HCT116 (cell line): ENCODE data around the gene CDC6. TPM values are rescaled to one million over a fixed set of nuclear protein-coding genes. Genes with fewer than 3 reads are reported as not detected.

Experiments used
- ATAC-seq: fragments of 200-7000 bp; cut with Tn5 transposase; 2 replicates; pipeline ENCODE4 v1.9.1; 2020; ENCODE audit warnings: mild to moderate bottlenecking, moderate library complexity
- BruUV-seq: library from RNA; stranded (reverse); fragments of 400-500 nt; replicated peaks from 2 replicates; lab custom pipeline; 2021; lab: Mats Ljungman, UMichigan
- CTCF ChIA-PET: fragments of 300-600 bp; sonication (Branson Sonifier 250); formaldehyde crosslinking; loops from one replicate; lab custom pipeline; 2021; ENCODE audit warnings: antibody characterized with exemption; lab: Charles Lee
- POLR2A ChIA-PET: fragments of 300-600, 350-600 bp; sonication (Branson Sonifier 250); formaldehyde crosslinking; loops from one replicate; lab custom pipeline; 2021; ENCODE audit warnings: antibody characterized with exemption; lab: Charles Lee
- RAD21 ChIA-PET, 2 experiments: fragments of 300-600 bp; sonication (Branson Sonifier 250); formaldehyde crosslinking; loops; one replicate each; lab custom pipeline; 2023; ENCODE audit warnings: low total read pairs in 2 of 2; ENCODE audit not compliant: uncharacterized antibody in 2 of 2, unreplicated experiment in 2 of 2, low non-redundant PET in 1 of 2; lab: Charles Lee
- DNase-seq: peaks from one replicate; pipeline ENCODE4 v3.0.0-alpha.2; 2010; ENCODE audit warnings: low read depth, low spot score
- H2AFZ ChIP-seq: fragments of 200-600 bp; shearing (Covaris generic), sonication (generic); 2 replicates; pipeline ENCODE4 v1.6.1; 2017; ENCODE audit warnings: low read depth, mixed run types, mixed read lengths, antibody characterized with exemption, low read length; ENCODE audit not compliant: poor library complexity, severe bottlenecking
- H3K27ac ChIP-seq: 2 replicates; pipeline ENCODE4 v1.5.1; 2012; ENCODE audit warnings: low read depth, low read length
- H3K27me3 ChIP-seq: fragments of 200-600 bp; sonication (generic); 2 replicates; pipeline ENCODE4 v1.6.1; 2016; ENCODE audit warnings: mixed run types, low read length, mixed read lengths; ENCODE audit not compliant: insufficient read depth
- H3K36me3 ChIP-seq, 2 experiments: fragments of 200-500 bp in 1 of 2; fragments of 200-600 bp in 1 of 2; sonication (Bioruptor generic) in 1 of 2; sonication (generic) in 1 of 2; 2 replicates each; pipeline versions ENCODE4 v1.5.1 to v1.6.1; 2014 to 2016; ENCODE audit warnings: low read length in 2 of 2, inconsistent platforms in 1 of 2, mixed read lengths in 1 of 2, mixed run types in 1 of 2; ENCODE audit not compliant: insufficient read depth in 2 of 2, control insufficient read depth in 1 of 2
- H3K4me1 ChIP-seq, 2 experiments: fragments of 200-600 bp in 1 of 2; sonication (generic) in 1 of 2; 2 replicates each; pipeline versions ENCODE4 v1.5.1 to v1.6.1; 2012 to 2017; ENCODE audit warnings: low read length in 2 of 2, inconsistent platforms in 1 of 2, mild to moderate bottlenecking in 1 of 2, mixed read lengths in 1 of 2, mixed run types in 1 of 2, moderate library complexity in 1 of 2; ENCODE audit not compliant: insufficient read depth in 2 of 2, control insufficient read depth in 1 of 2
- H3K4me2 ChIP-seq: fragments of 200-600 bp; sonication (generic); 2 replicates; pipeline ENCODE4 v1.6.1; 2017; ENCODE audit warnings: mixed run types, low read length, mixed read lengths
- H3K4me3 ChIP-seq, 2 experiments: fragments of 200-600 bp in 1 of 2; sonication (generic) in 1 of 2; replicated peaks in 1 of 2; 2 replicates each; pipeline ENCODE4 v1.5.1; 2011 to 2016; ENCODE audit warnings: low read length in 2 of 2, control low read depth in 1 of 2, low read depth in 1 of 2, mild to moderate bottlenecking in 1 of 2, mixed read lengths in 1 of 2, mixed run types in 1 of 2
- H3K79me2 ChIP-seq: fragments of 200-600 bp; sonication (generic); 2 replicates; pipeline ENCODE4 v1.6.1; 2017; ENCODE audit warnings: mild to moderate bottlenecking, mixed run types, low read length, moderate library complexity, mixed read lengths; ENCODE audit not compliant: insufficient read depth
- H3K9ac ChIP-seq: fragments of 200-600 bp; sonication (generic); 2 replicates; pipeline ENCODE4 v1.6.1; 2016; ENCODE audit warnings: low read length, mixed read lengths
- H3K9me2 ChIP-seq: fragments of 200-600 bp; sonication (generic), shearing (Covaris generic); 2 replicates; pipeline ENCODE4 v1.6.1; 2017; ENCODE audit warnings: mixed run types, mild to moderate bottlenecking, moderate library complexity; ENCODE audit not compliant: insufficient read depth
- H3K9me3 ChIP-seq, 2 experiments: fragments of 200-500 bp in 1 of 2; fragments of 200-600 bp in 1 of 2; sonication (Bioruptor generic) in 1 of 2; sonication (generic) in 1 of 2; 2 replicates each; pipeline ENCODE4 v1.6.1; 2014 to 2017; ENCODE audit warnings: low read length in 2 of 2, mixed read lengths in 2 of 2, inconsistent platforms in 1 of 2, low read depth in 1 of 2, mild to moderate bottlenecking in 1 of 2, mixed run types in 1 of 2, moderate library complexity in 1 of 2; ENCODE audit not compliant: control insufficient read depth in 1 of 2, insufficient read depth in 1 of 2
- H4K20me1 ChIP-seq: fragments of 200-600 bp; sonication (generic), shearing (Covaris generic); 2 replicates; pipeline ENCODE4 v1.6.1; 2017; ENCODE audit warnings: mixed run types, mild to moderate bottlenecking, moderate library complexity; ENCODE audit not compliant: insufficient read depth
- EZH2phosphoT487 ChIP-seq: fragments of 200-600 bp; IDR thresholded peaks from 2 replicates; pipeline ENCODE4 v1.6.1; 2018; ENCODE audit warnings: antibody characterized with exemption, borderline replicate concordance
- intact Hi-C: fragments of 100-400 bp; cut with micrococcal nuclease; formaldehyde crosslinking; loops from 2 replicates; pipeline ENCODE4 v1.10.0; 2022
- total RNA-seq: library from RNA; stranded (reverse); gene quantifications from one replicate; pipeline ENCODE4 v1.2.1, GENCODE V29; 2021; ENCODE audit not compliant: unreplicated experiment
- TF ChIP-seq, protein P1 (sequence below): IDR thresholded peaks from 2 replicates; pipeline ENCODE4 v1.6.1; 2012
- TF ChIP-seq, protein P2 (sequence below), 3 experiments: fragments of 200-600 bp in 1 of 3; sonication (generic) in 1 of 3; IDR thresholded peaks in 2 of 3; conservative IDR thresholded peaks in 1 of 3; 2 replicates each; pipeline ENCODE4 v1.5.1; 2012 to 2017; ENCODE audit warnings: low read depth in 2 of 3, low read length in 2 of 3, antibody characterized with exemption in 1 of 3, borderline replicate concordance in 1 of 3, control low read depth in 1 of 3, mild to moderate bottlenecking in 1 of 3, mixed read lengths in 1 of 3, mixed run types in 1 of 3, moderate library complexity in 1 of 3; ENCODE audit not compliant: insufficient read depth in 1 of 3

CDC6 gene
- total RNA-seq, 1 experiment from 2014 or later: 117 TPM

DNA sequence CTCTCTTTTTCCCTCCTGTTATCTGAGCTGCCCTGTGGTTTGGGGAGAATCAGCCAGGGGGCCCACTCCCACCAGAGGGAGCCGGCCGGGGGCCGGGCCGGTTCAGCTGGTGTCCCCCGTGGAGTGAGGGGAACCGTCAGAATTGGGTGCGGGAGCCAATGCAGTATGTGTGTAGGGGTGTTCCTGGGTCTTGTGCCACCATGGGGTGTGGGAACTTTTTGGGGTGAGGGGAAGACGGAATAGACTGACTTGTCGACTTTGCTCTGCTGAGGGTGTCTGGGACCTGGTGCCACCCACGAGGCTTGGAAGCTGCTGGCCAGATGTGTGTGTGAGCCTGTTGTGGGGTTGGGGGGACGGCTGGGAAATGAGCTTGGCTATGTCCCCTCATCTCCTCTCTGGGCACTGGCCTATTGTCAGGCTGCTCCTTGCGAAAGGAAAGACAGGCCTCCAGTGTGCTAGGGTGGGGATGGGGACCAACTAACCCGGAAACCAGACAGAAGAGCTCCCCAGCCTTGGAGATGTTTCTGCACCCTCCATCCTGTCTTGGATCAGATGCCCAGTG is 31.2 kb downstream of the CDC6 start:
- no TSS peak for BruUV-seq
- intact Hi-C loops: loop anchor here (2.0 kb wide), 1 partner anchor 22 kb away; no protein-coding TSS in a partner anchor
- H3K27ac ChIP-seq: peak overlapping the region; percentile 91
- ChIA-PET RAD21 (no interaction called here), CTCF (interaction anchor here (1.0 kb wide), 1 partner anchor 9 kb away, joined by 3 read pairs; no protein-coding TSS in a partner anchor), POLR2A (no interaction called here)
- peaks cover 63 to 89% of the 10 kb centered on the region in 2 experiments for H3K4me1 ChIP-seq
- no peaks in the 10 kb centered on the region for H3K9me3 ChIP-seq
- no peaks in the 10 kb centered on the region for H3K9me2 ChIP-seq
- no peaks in the 10 kb centered on the region for H3K36me3 ChIP-seq
- no peak overlapping the region for H2AFZ ChIP-seq
- peaks cover 58% of the 10 kb centered on the region for H3K79me2 ChIP-seq
- H3K9ac ChIP-seq: peak overlapping the region; percentile 99
- peak overlapping the region; percentile 94 to 95 for H3K4me3 ChIP-seq
- TF ChIP-seq, protein P1, sequence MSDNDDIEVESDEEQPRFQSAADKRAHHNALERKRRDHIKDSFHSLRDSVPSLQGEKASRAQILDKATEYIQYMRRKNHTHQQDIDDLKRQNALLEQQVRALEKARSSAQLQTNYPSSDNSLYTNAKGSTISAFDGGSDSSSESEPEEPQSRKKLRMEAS: no peak
- no peak for TF ChIP-seq EZH2phosphoT487
- TF ChIP-seq, protein P2, sequence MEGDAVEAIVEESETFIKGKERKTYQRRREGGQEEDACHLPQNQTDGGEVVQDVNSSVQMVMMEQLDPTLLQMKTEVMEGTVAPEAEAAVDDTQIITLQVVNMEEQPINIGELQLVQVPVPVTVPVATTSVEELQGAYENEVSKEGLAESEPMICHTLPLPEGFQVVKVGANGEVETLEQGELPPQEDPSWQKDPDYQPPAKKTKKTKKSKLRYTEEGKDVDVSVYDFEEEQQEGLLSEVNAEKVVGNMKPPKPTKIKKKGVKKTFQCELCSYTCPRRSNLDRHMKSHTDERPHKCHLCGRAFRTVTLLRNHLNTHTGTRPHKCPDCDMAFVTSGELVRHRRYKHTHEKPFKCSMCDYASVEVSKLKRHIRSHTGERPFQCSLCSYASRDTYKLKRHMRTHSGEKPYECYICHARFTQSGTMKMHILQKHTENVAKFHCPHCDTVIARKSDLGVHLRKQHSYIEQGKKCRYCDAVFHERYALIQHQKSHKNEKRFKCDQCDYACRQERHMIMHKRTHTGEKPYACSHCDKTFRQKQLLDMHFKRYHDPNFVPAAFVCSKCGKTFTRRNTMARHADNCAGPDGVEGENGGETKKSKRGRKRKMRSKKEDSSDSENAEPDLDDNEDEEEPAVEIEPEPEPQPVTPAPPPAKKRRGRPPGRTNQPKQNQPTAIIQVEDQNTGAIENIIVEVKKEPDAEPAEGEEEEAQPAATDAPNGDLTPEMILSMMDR (IDR thresholded peaks at IDR 0.05 in 2 of 3, conservative IDR thresholded peaks at IDR 0.05 in 1 of 3; ENCODE audit: borderline replicate concordance in 1 of 3, insufficient read depth in 1 of 3, low read depth in 2 of 3, low read length in 2 of 3): 0 out of 6 replicates have a peak, but pooled peaks of 1 of the 3 experiments have one; percentile 15
- peak overlapping the region; percentile 95 for H3K4me2 ChIP-seq
- ATAC-seq (no peak), DNase-seq (no peak)
- H3K27me3 ChIP-seq: no peaks in the 10 kb centered on the region
- no peaks in the 10 kb centered on the region for H4K20me1 ChIP-seq
